B cell (primary cell): ENCODE data around the gene PGS1. TPM values are rescaled to one million over a fixed set of nuclear protein-coding genes. Genes with fewer than 3 reads are reported as not detected.

Source experiments
- ATAC-seq: fragments of 200-7000 bp; cut with Tn5 transposase; one replicate; pipeline ENCODE4 v1.10.0; 2021; ENCODE audit warnings: low read depth, mild to moderate bottlenecking, moderate number of reproducible peaks, moderate library complexity
- CTCF ChIA-PET: fragments of 350-600 bp; sonication (Branson Sonifier 250); formaldehyde crosslinking; loops from one replicate; lab custom pipeline; 2021; ENCODE audit warnings: antibody characterized with exemption, inconsistent platforms; lab: Charles Lee
- POLR2A ChIA-PET: fragments of 350-600 bp; sonication (Branson Sonifier 250); formaldehyde crosslinking; loops from one replicate; lab custom pipeline; 2021; ENCODE audit warnings: antibody characterized with exemption; lab: Charles Lee
- DNase-seq: peaks from one replicate; pipeline ENCODE4 v3.0.0; 2013
- H2AFZ ChIP-seq: 2 replicates; pipeline ENCODE4 v1.6.1; 2012; ENCODE audit warnings: mild to moderate bottlenecking, low read depth, low read length; ENCODE audit not compliant: insufficient read depth, poor library complexity, severe bottlenecking
- H3K27ac ChIP-seq, 2 donors: 1 replicate in 1 of 2; 2 replicates in 1 of 2; pipeline ENCODE4 v1.5.1; 2012 to 2013; ENCODE audit warnings: low read length in 2 of 2, mild to moderate bottlenecking in 2 of 2, moderate library complexity in 1 of 2
- H3K27me3 ChIP-seq, 4 experiments: fragments of 200-600 bp in 1 of 4; sonication (generic) in 1 of 4; replicated peaks in 1 of 4; 1 replicate in 2 of 4; 2 replicates in 2 of 4; pipeline versions ENCODE4 v1.6.1 to v1.7.0; 2013 to 2016; ENCODE audit warnings: low read length in 3 of 4, mild to moderate bottlenecking in 2 of 4, mixed read lengths in 1 of 4, moderate library complexity in 1 of 4; ENCODE audit not compliant: insufficient read depth in 4 of 4, control insufficient read depth in 3 of 4; ENCODE audit errors: control extremely low read depth in 1 of 4
- H3K36me3 ChIP-seq, 2 experiments: replicated peaks in 1 of 2; 1 replicate in 1 of 2; 2 replicates in 1 of 2; pipeline versions ENCODE4 v1.6.1 to v1.7.1; 2013; ENCODE audit warnings: low read length in 1 of 2; ENCODE audit not compliant: insufficient read depth in 2 of 2, control insufficient read depth in 1 of 2; ENCODE audit errors: control extremely low read depth in 1 of 2, extremely low read depth in 1 of 2
- H3K4me1 ChIP-seq, 2 donors: fragments of 200-600 bp in 1 of 2; sonication (generic) in 1 of 2; 1 replicate in 1 of 2; 2 replicates in 1 of 2; pipeline versions ENCODE4 v1.5.1 to v1.6.1; 2013 to 2017; ENCODE audit warnings: low read length in 2 of 2; ENCODE audit not compliant: control insufficient read depth in 2 of 2, insufficient read depth in 2 of 2
- H3K4me2 ChIP-seq: replicated peaks from 2 replicates; pipeline ENCODE3; 2012; ENCODE audit warnings: mild to moderate bottlenecking, low read depth, low read length; ENCODE audit not compliant: poor library complexity, severe bottlenecking
- H3K4me3 ChIP-seq, 5 experiments: fragments of 200-600 bp in 1 of 5; sonication (generic) in 1 of 5; 1 replicate in 3 of 5; 2 replicates in 2 of 5; pipeline versions ENCODE4 v1.5.1 to v1.7.0; 2011 to 2016; ENCODE audit warnings: low read length in 4 of 5, mild to moderate bottlenecking in 4 of 5, low read depth in 2 of 5, control low read depth in 1 of 5, moderate library complexity in 1 of 5; ENCODE audit not compliant: insufficient read depth in 1 of 5; ENCODE audit errors: control extremely low read depth in 1 of 5, extremely low read depth in 1 of 5
- H3K79me2 ChIP-seq: fragments of 200-600 bp; sonication (generic); one replicate; pipeline ENCODE4 v1.6.0; 2016; ENCODE audit warnings: low read length; ENCODE audit not compliant: control insufficient read depth, insufficient read depth
- H3K9ac ChIP-seq: fragments of 200-600 bp; sonication (generic); 2 replicates; pipeline ENCODE4 v1.6.1; 2017; ENCODE audit warnings: mild to moderate bottlenecking, low read length, moderate library complexity
- H3K9me3 ChIP-seq, 3 donors: one replicate each; pipeline versions ENCODE4 v1.6.1 to v1.7.1; 2013; ENCODE audit warnings: low read length in 2 of 3; ENCODE audit not compliant: control insufficient read depth in 2 of 3, insufficient read depth in 1 of 3; ENCODE audit errors: control extremely low read depth in 1 of 3
- H4K20me1 ChIP-seq: 2 replicates; pipeline ENCODE4 v1.6.0; 2012; ENCODE audit warnings: mild to moderate bottlenecking, low read length; ENCODE audit not compliant: insufficient read depth, control insufficient read depth, poor library complexity, severe bottlenecking
- H3K27ac Mint-ChIP-seq: one replicate; pipeline ENCODE4 v1.8.0; 2021; ENCODE audit warnings: mixed read lengths
- H3K27me3 Mint-ChIP-seq: one replicate; pipeline ENCODE4 v1.8.0; 2021; ENCODE audit warnings: mixed read lengths
- H3K4me1 Mint-ChIP-seq: one replicate; pipeline ENCODE4 v1.8.0; 2021; ENCODE audit warnings: mixed read lengths
- H3K4me3 Mint-ChIP-seq: one replicate; pipeline ENCODE4 v1.8.0; 2021; ENCODE audit warnings: mixed read lengths
- H3K9me3 Mint-ChIP-seq: one replicate; pipeline ENCODE4 v1.8.0; 2022; ENCODE audit warnings: mixed read lengths; ENCODE audit not compliant: insufficient read depth
- EZH2 ChIP-seq: IDR thresholded peaks from 2 replicates; pipeline ENCODE4 v1.6.1; 2012; ENCODE audit warnings: borderline replicate concordance, low read depth, mild to moderate bottlenecking, moderate library complexity, low read length; ENCODE audit not compliant: insufficient read depth, poor library complexity, severe bottlenecking
- WGBS: methylation state at CpG from one replicate; pipeline ENCODE4 v1.1.5; 2013; ENCODE audit warnings: missing lambda C conversion rate; ENCODE audit not compliant: insufficient coverage; 5-methylcytosine and 5-hydroxymethylcytosine counted together
- intact Hi-C: fragments of 100-400 bp; cut with micrococcal nuclease; formaldehyde crosslinking; loops from one replicate; pipeline ENCODE4 v1.10.0; 2022
- polyA plus RNA-seq: library from polyadenylated mRNA; depleted of rRNA; stranded (reverse); fragments of >200 nt; gene quantifications from 2 replicates; pipeline ENCODE4 v1.2.3, GENCODE V29; 2012
- total RNA-seq, 2 donors: library from RNA; stranded (reverse); fragments of 120-200 nt in 1 of 2; gene quantifications; 1 replicate in 1 of 2; 2 replicates in 1 of 2; pipeline versions ENCODE4 v1.2.3 to v1.2.4, GENCODE V29; 2013 to 2022
- TF ChIP-seq, protein P1 (sequence below): fragments of 200-600 bp; IDR thresholded peaks from one replicate; pipeline ENCODE4 v1.8.0; 2022; ENCODE audit warnings: antibody characterized with exemption, mild to moderate bottlenecking

The PGS1 gene
- total and polyA plus RNA-seq, 2 donors (not counting 1 experiment from before 2014, with no cell fraction given) = 85.1 to 88.3 TPM

DNA sequence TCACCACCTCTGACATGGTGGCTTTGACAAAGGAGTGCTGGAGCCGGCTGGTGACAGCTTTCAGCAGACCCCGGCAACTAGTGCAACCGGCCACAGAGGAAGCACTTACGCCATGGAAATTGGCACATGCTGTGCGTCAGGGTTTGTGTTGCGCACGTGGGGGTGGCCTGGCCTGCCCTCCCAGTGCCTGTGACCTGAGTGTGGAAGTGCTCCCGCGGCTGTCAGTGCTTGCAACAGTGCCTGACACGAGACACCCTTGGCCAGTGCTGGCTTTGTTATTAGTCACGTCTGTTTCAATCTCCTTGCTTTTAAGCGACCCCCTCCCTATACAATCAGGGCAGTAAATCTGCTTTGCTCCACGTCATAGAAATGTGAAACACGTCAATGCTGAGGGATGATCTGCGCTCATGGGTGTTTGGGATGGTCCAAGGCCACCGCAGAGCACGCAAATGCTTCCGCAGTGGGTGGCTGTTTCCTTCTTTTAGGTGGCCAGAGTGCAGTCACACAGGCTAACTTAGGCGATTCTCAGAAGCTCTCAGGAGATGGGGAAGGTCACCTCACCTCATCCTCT, 64.3 kb downstream of the PGS1 start:
- no peaks in the 10 kb centered on the region for H3K9me3 Mint-ChIP-seq
- peaks cover 0 to 6% (median 0%) of the 10 kb centered on the region in 3 donors for H3K9me3 ChIP-seq
- no peaks in the 10 kb centered on the region for H4K20me1 ChIP-seq
- H2AFZ ChIP-seq = no peak overlapping the region
- H3K4me3 Mint-ChIP-seq = no peak overlapping the region
- H3K27ac Mint-ChIP-seq = no peak overlapping the region
- ATAC-seq (no peak), DNase-seq (no peak)
- no peaks in the 10 kb centered on the region for H3K4me1 Mint-ChIP-seq
- H3K27me3 ChIP-seq = peaks cover 0 to 4% (median 0%) of the 10 kb centered on the region in 4 experiments
- H3K4me2 ChIP-seq = no peak overlapping the region
- peaks cover 8% of the 10 kb centered on the region for H3K27me3 Mint-ChIP-seq
- no peaks in the 10 kb centered on the region for H3K79me2 ChIP-seq
- no peak overlapping the region for H3K4me3 ChIP-seq
- H3K27ac ChIP-seq = no peak overlapping the region
- no peaks in the 10 kb centered on the region for H3K36me3 ChIP-seq
- H3K9ac ChIP-seq = no peak overlapping the region
- TF ChIP-seq EZH2 = no peak
- TF ChIP-seq, protein P1, sequence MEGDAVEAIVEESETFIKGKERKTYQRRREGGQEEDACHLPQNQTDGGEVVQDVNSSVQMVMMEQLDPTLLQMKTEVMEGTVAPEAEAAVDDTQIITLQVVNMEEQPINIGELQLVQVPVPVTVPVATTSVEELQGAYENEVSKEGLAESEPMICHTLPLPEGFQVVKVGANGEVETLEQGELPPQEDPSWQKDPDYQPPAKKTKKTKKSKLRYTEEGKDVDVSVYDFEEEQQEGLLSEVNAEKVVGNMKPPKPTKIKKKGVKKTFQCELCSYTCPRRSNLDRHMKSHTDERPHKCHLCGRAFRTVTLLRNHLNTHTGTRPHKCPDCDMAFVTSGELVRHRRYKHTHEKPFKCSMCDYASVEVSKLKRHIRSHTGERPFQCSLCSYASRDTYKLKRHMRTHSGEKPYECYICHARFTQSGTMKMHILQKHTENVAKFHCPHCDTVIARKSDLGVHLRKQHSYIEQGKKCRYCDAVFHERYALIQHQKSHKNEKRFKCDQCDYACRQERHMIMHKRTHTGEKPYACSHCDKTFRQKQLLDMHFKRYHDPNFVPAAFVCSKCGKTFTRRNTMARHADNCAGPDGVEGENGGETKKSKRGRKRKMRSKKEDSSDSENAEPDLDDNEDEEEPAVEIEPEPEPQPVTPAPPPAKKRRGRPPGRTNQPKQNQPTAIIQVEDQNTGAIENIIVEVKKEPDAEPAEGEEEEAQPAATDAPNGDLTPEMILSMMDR = no peak
- CTCF ChIA-PET = interaction anchor here (0.6 kb wide), 1 partner anchor 557 kb away, joined by 3 read pairs; no protein-coding TSS in a partner anchor
- POLR2A ChIA-PET = no interaction called here
- WGBS = 70% methylated on average over 17 of the region's 19 CpGs
- no peaks in the 10 kb centered on the region for H3K4me1 ChIP-seq
- intact Hi-C loops = loop anchor here (10.0 kb wide), 1 partner anchor 402 kb away; the partner anchor contains the start of gene USP36

DNA sequence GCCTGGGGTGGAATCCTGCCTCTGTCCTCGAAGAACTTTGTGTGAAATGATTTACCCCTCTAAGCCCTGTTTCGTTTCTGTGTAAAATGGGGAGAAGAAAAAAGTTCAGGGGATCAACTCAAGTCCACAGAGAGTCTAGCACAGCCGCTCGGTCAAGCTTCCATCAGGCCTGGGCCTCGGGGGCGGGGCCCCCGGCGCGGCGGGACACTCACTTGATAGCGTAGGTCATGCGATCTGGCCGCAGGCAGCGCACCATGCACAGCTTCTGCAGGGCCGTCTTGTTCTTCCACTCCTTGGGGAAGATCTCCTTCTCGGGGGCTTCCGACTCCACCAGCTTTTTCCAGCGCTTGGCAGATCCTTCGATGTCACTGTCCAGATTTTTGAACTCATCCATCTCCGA, 65.9 kb downstream of the PGS1 start:
- ChIA-PET CTCF (interaction anchor here (0.8 to 4.0 kb wide), 4 partner anchors 22 to 355 kb away, joined by 3 to 13 read pairs (median 5); no protein-coding TSS in a partner anchor), POLR2A (no interaction called here)
- H3K4me3 Mint-ChIP-seq = no peak overlapping the region
- H3K9me3 Mint-ChIP-seq = no peaks in the 10 kb centered on the region
- Histone ChIP-seq H3K4me1 (no peaks in the 10 kb centered on the region), H4K20me1 (no peaks in the 10 kb centered on the region), H3K36me3 (no peaks in the 10 kb centered on the region), H3K4me2 (no peak overlapping the region), H2AFZ (no peak overlapping the region), H3K27ac (no peak overlapping the region), H3K9me3 (no peaks in the 10 kb centered on the region), H3K79me2 (no peaks in the 10 kb centered on the region), H3K4me3 (no peak overlapping the region), H3K27me3 (no peaks in the 10 kb centered on the region), H3K9ac (no peak overlapping the region)
- 91% methylated on average over 20 of the region's 20 CpGs for WGBS
- no peak for TF ChIP-seq EZH2
- TF ChIP-seq, protein P1 = no peak
- peaks cover 8% of the 10 kb centered on the region for H3K27me3 Mint-ChIP-seq
- intact Hi-C loops = loop anchor here (10.0 kb wide), 1 partner anchor 400 kb away; the partner anchor contains the start of gene USP36
- DNase-seq = no peak
- H3K4me1 Mint-ChIP-seq = no peaks in the 10 kb centered on the region
- no peak for ATAC-seq
- H3K27ac Mint-ChIP-seq = no peak overlapping the region
